ENCODE data around the gene CBX1. TPM values are rescaled to one million over a fixed set of nuclear protein-coding genes. Genes with fewer than 3 reads are reported as not detected.
A peak's percentile ranks its signal among the peaks of the same experiment; 100 is the strongest.
"Not testable (repeated sequence)": the region's sequence is repeated elsewhere in the genome, so short reads cannot be mapped to it uniquely, and the experiment has no call there.

The CBX1 gene
- total RNA-seq, 2 donors from 2014 or later, result 35.0 to 43.7 TPM

DNA sequence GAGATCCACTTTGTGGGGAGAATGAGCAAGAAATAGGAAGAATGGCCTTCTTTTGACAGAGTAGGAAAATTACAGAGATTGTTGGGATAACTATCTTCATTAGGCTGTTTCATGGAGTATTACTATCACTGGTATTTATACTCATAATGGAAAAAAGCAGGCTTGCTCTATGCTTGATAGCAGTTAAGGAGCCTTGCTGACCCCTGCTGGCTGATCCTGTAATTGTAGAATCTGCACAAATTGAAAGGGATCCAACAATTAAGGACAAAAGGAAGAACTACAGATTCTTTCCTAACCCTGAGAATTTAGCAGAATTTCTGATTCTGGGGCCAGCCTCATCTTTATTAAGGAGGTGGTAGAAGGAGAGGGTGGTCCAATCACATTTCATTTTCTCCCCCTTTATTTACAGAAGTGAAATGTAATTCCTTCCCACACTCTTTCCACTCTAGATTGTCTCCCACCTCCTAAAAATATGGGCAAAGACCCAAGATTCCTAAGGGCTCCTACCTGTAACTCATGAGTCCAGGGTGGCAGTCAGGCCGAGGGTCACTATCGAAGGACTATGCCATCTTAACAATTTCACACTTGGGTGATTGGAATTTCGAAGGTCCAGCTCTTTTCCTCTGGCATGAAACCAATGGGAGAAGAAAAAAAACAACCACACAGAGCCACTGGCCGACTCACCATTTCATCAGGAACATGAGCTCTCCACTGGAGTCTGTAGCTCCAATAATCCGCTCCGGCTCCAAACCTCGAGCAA, 26.8 kb downstream of the CBX1 start:
- intact Hi-C loops (cut with DNase I), result loop anchor here (1.0 to 5.0 kb wide), 2 partner anchors 48 to 58 kb away; no protein-coding TSS in a partner anchor
- peaks cover 0 to 2% of the 10 kb centered on the region in 2 donors for H3K36me3 ChIP-seq
- 62% methylated on average over 7 of the region's 7 CpGs for WGBS
- H3K9me3 ChIP-seq, result no peaks in the 10 kb centered on the region
- no peaks in the 10 kb centered on the region for H3K27me3 ChIP-seq (replicated peaks; ENCODE audit: insufficient read depth)
- H3K27ac ChIP-seq, result no peak overlapping the region
- DNase-seq (ENCODE audit: low spot score), result peak; percentile 79
- TF ChIP-seq, protein P1, sequence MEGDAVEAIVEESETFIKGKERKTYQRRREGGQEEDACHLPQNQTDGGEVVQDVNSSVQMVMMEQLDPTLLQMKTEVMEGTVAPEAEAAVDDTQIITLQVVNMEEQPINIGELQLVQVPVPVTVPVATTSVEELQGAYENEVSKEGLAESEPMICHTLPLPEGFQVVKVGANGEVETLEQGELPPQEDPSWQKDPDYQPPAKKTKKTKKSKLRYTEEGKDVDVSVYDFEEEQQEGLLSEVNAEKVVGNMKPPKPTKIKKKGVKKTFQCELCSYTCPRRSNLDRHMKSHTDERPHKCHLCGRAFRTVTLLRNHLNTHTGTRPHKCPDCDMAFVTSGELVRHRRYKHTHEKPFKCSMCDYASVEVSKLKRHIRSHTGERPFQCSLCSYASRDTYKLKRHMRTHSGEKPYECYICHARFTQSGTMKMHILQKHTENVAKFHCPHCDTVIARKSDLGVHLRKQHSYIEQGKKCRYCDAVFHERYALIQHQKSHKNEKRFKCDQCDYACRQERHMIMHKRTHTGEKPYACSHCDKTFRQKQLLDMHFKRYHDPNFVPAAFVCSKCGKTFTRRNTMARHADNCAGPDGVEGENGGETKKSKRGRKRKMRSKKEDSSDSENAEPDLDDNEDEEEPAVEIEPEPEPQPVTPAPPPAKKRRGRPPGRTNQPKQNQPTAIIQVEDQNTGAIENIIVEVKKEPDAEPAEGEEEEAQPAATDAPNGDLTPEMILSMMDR (IDR thresholded peaks at IDR 0.05), result peak; percentile 37 to 94 (median 88)
- TF ChIP-seq POLR2A (IDR thresholded peaks at IDR 0.05), result no peak
- peak; percentile 81 for TF ChIP-seq POLR2AphosphoS5 (IDR thresholded peaks at IDR 0.05)
- no peak overlapping the region for H3K4me3 ChIP-seq
- no peaks in the 10 kb centered on the region for H3K4me1 ChIP-seq (replicated peaks)

DNA sequence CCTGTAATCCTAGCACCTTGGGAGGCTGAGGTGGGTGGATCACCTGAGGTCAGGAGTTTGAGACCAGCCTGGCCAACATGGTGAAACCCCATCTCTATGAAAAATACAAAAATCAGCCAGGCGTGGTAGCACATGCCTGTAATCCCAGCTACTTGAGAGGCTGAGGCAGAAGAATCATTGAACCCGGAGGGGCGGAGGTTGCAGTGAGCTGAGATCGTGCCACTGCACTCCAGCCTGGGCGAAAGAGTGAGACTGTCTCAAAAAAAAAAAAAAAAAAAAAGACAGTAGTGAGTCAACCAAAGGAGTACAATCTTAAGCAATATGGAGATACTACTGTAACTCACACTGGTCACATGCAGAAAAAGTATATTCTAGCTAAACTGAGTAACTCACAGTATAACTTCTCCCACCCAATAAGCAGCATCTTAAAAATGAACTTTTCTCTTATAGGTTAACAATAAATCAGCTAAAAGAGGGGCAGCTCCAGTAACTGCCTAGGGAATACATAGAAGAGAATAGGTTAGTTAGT, 27.6 kb downstream of the CBX1 start:
- H3K27me3 ChIP-seq (replicated peaks; ENCODE audit: insufficient read depth); DNase-seq (ENCODE audit: low spot score); H3K4me3 ChIP-seq; H3K4me1 ChIP-seq (replicated peaks); H3K27ac ChIP-seq; H3K36me3 ChIP-seq; H3K9me3 ChIP-seq: not testable (repeated sequence)
- intact Hi-C loops (cut with DNase I), result loop anchor here (1.0 kb wide), 1 partner anchor 47 kb away; no protein-coding TSS in a partner anchor
- WGBS, result 98% methylated on average over 5 of the region's 5 CpGs

GRCh38 chr17:48072811-48073210, 28.5 kb downstream of the CBX1 start:
- 94% methylated on average over 9 of the region's 9 CpGs for WGBS
- H3K4me1 ChIP-seq (replicated peaks); H3K36me3 ChIP-seq; H3K27me3 ChIP-seq (replicated peaks; ENCODE audit: insufficient read depth); H3K4me3 ChIP-seq; intact Hi-C loops (cut with DNase I); DNase-seq (ENCODE audit: low spot score); H3K9me3 ChIP-seq; H3K27ac ChIP-seq: not testable (repeated sequence)

DNA sequence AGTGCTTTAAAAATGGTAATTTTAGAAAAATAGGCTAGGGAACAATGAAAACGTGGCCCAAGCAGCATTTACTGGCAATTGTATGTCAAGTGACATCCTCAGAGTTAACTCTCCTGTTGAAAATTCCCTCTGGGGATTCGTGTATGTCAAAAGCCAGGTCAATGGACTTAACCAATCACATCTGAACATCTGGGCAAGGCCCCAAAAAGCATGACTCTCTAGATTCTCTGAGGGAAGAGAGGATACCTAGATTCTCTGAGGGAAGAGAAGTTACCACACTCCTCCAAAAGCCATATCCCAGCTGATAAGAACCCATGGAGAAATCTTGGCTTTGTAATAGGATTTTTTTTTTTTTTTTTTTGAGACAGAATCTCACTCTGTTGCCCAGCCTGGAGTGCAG, 29.6 kb downstream of the CBX1 start:
- DNase-seq (ENCODE audit: low spot score), result no peak
- no peaks in the 10 kb centered on the region for H3K9me3 ChIP-seq
- TF ChIP-seq, protein P1 (IDR thresholded peaks at IDR 0.05), result no peak
- TF ChIP-seq POLR2A (IDR thresholded peaks at IDR 0.05), result no peak
- TF ChIP-seq POLR2AphosphoS5 (IDR thresholded peaks at IDR 0.05), result no peak
- H3K27me3 ChIP-seq (replicated peaks; ENCODE audit: insufficient read depth), result no peaks in the 10 kb centered on the region
- intact Hi-C loops (cut with DNase I), result no loop called here
- no peaks in the 10 kb centered on the region for H3K4me1 ChIP-seq (replicated peaks)
- WGBS, result 55% methylated on average over 2 of the region's 2 CpGs
- no peak overlapping the region for H3K4me3 ChIP-seq
- peaks cover 0 to 2% of the 10 kb centered on the region in 2 donors for H3K36me3 ChIP-seq
- H3K27ac ChIP-seq, result no peak overlapping the region

- Histone ChIP-seq H3K4me3 (no peak overlapping the region), H3K9me3 (no peaks in the 10 kb centered on the region), H3K4me1 (replicated peaks) (no peaks in the 10 kb centered on the region), H3K36me3 (peaks cover 0 to 2% of the 10 kb centered on the region in 2 donors), H3K27me3 (replicated peaks; ENCODE audit: insufficient read depth) (no peaks in the 10 kb centered on the region), H3K27ac (no peak overlapping the region)
- 61% methylated on average over 2 of the region's 2 CpGs for WGBS
- intact Hi-C loops (cut with DNase I), result no loop called here
- TF ChIP-seq POLR2A (IDR thresholded peaks at IDR 0.05), result no peak
- TF ChIP-seq, protein P1 (IDR thresholded peaks at IDR 0.05), result no peak
- TF ChIP-seq POLR2AphosphoS5 (IDR thresholded peaks at IDR 0.05), result no peak
- DNase-seq (ENCODE audit: low spot score), result no peak
These were observed 31.1 kb downstream of the CBX1 start for GRCh38 chr17:48070195-48070594.

Measured in prostate gland (tissue), 2 donors.